HepG2 (cell line): ENCODE measurements around the gene MEI1. TPM values are rescaled to one million over a fixed set of nuclear protein-coding genes. Genes with fewer than 3 reads are reported as not detected.

Experiments
- HDAC6 ChIP-seq: fragments of 200-600 bp; sonication (generic); IDR thresholded peaks from 2 replicates; pipeline ENCODE4 v1.7.0; 2017; ENCODE audit warnings: mild to moderate bottlenecking, antibody characterized with exemption, low read length, low read depth
- HNRNPUL1 ChIP-seq: fragments of 200-400 bp; formaldehyde crosslinking; IDR thresholded peaks from 2 replicates; pipeline ENCODE4 v1.6.1; 2017; ENCODE audit warnings: low read depth, mild to moderate bottlenecking, low read length, moderate library complexity
- MED13 ChIP-seq: sonication (generic); formaldehyde crosslinking; IDR thresholded peaks from 2 replicates; pipeline ENCODE4 v1.5.0; 2020; ENCODE audit warnings: missing genetic modification reagents
- MXD3 ChIP-seq: IDR thresholded peaks from 2 replicates; pipeline ENCODE4 v1.6.1; 2016; ENCODE audit warnings: mild to moderate bottlenecking, missing biosample characterization, missing genetic modification reagents
- NFRKB ChIP-seq: fragments of 450-650 bp; IDR thresholded peaks from 2 replicates; pipeline ENCODE4 v1.6.1; 2017
- NR1H2 ChIP-seq: sonication (generic); formaldehyde crosslinking; IDR thresholded peaks from 2 replicates; pipeline ENCODE4 v1.8.1; 2022; ENCODE audit warnings: low read depth, missing genetic modification reagents, borderline replicate concordance
- NR2F6 ChIP-seq, 2 experiments: IDR thresholded peaks; 2 replicates each; pipeline ENCODE4 v1.6.1; 2016; ENCODE audit warnings: antibody characterized with exemption in 1 of 2, mild to moderate bottlenecking in 1 of 2
- PCBP1 ChIP-seq: fragments of 200-400 bp; formaldehyde crosslinking; IDR thresholded peaks from 2 replicates; pipeline ENCODE4 v1.6.1; 2017; ENCODE audit warnings: mild to moderate bottlenecking, low read depth, low read length, borderline replicate concordance
- PHF8 ChIP-seq: sonication (generic); formaldehyde crosslinking; IDR thresholded peaks from 2 replicates; pipeline ENCODE4 v1.5.0; 2020; ENCODE audit warnings: missing genetic modification reagents
- SMAD3 ChIP-seq: sonication (generic); formaldehyde crosslinking; IDR thresholded peaks from 2 replicates; pipeline ENCODE4 v1.4.0; 2020; ENCODE audit warnings: missing genetic modification reagents
- SSRP1 ChIP-seq: IDR thresholded peaks from 2 replicates; pipeline ENCODE4 v1.6.1; 2016; ENCODE audit warnings: control low read depth
- STAT6 ChIP-seq: sonication (generic); formaldehyde crosslinking; IDR thresholded peaks from 2 replicates; pipeline ENCODE4 v1.4.0; 2020; ENCODE audit warnings: missing genetic modification reagents, mild to moderate bottlenecking, borderline replicate concordance
- ZBTB46 ChIP-seq: sonication (generic); formaldehyde crosslinking; IDR thresholded peaks from 2 replicates; pipeline ENCODE4 v1.4.0; 2020; ENCODE audit warnings: mild to moderate bottlenecking, missing genetic modification reagents, borderline replicate concordance
- ZNF12 ChIP-seq: sonication (generic); formaldehyde crosslinking; IDR thresholded peaks from 2 replicates; pipeline ENCODE4 v1.5.0; 2020; ENCODE audit warnings: missing genetic modification reagents
- ZNF136 ChIP-seq: sonication (generic); formaldehyde crosslinking; IDR thresholded peaks from 2 replicates; pipeline ENCODE4 v1.8.1; 2022; ENCODE audit warnings: low read depth, mild to moderate bottlenecking, moderate library complexity, missing genetic modification reagents
- ZNF317 ChIP-seq: sonication (generic); formaldehyde crosslinking; IDR thresholded peaks from 2 replicates; pipeline ENCODE4 v1.5.0; 2020; ENCODE audit warnings: mild to moderate bottlenecking, missing genetic modification reagents
- ZNF430 ChIP-seq: sonication (generic); formaldehyde crosslinking; IDR thresholded peaks from 2 replicates; pipeline ENCODE4 v1.9.0; 2021; ENCODE audit warnings: mild to moderate bottlenecking, missing genetic modification reagents
- ZNF432 ChIP-seq: sonication (generic); formaldehyde crosslinking; IDR thresholded peaks from 2 replicates; pipeline ENCODE4 v1.5.0; 2020; ENCODE audit warnings: missing genetic modification reagents, mild to moderate bottlenecking, borderline replicate concordance
- ZNF552 ChIP-seq: sonication (generic); formaldehyde crosslinking; IDR thresholded peaks from 2 replicates; pipeline ENCODE4 v1.9.0; 2022; ENCODE audit warnings: missing genetic modification reagents, mild to moderate bottlenecking, borderline replicate concordance
- ZNF644 ChIP-seq: IDR thresholded peaks from 2 replicates; pipeline ENCODE4 v1.6.1; 2016; ENCODE audit warnings: low read depth
- ZNF710 ChIP-seq: sonication (generic); formaldehyde crosslinking; IDR thresholded peaks from 2 replicates; pipeline ENCODE4 v1.5.0; 2020; ENCODE audit warnings: mild to moderate bottlenecking, missing genetic modification reagents, borderline replicate concordance
- ZSCAN12 ChIP-seq: sonication (generic); formaldehyde crosslinking; IDR thresholded peaks from 2 replicates; pipeline ENCODE4 v1.9.0; 2021; ENCODE audit warnings: mild to moderate bottlenecking, missing genetic modification reagents
- polyA plus RNA-seq, 8 experiments: library from polyadenylated mRNA; depleted of rRNA in 3 of 8; stranded (reverse) in 7 of 8; unstranded in 1 of 8; fragments of >200 nt; fragmentation: Illumina TruSeq in 4 of 8; extraction: Trizol in 4 of 8; gene quantifications; 2 replicates each; pipeline versions ENCODE4 v1.2.1 to v1.2.3, GENCODE V29; 2011 to 2016; ENCODE audit warnings: low read depth in 4 of 8, missing spikeins in 1 of 8, mixed read lengths in 1 of 8; ENCODE audit not compliant: insufficient read depth in 1 of 8
- total RNA-seq, 5 experiments: library from RNA; depleted of rRNA; stranded (reverse); fragments of >200 nt; fragmentation: Illumina TruSeq; extraction: Trizol; gene quantifications; 2 replicates each; pipeline ENCODE4 v1.2.3, GENCODE V29; 2016; ENCODE audit warnings: low read depth in 1 of 5

Gene MEI1
- total and polyA plus RNA-seq, 2 of the 13 experiments (the other 11 are each of a cell fraction or from before 2014, with no cell fraction given), result 0.75 to 1.9 TPM

- TF ChIP-seq ZNF12 (CRISPR knock-in tag) (peak; percentile 43; the same call in 1 of the 2 replicates), NFRKB (no peak), ZNF430 (peak; percentile 62; the same call in 1 of the 2 replicates), ZNF552 (CRISPR knock-in tag) (0 out of 2 replicates have a peak, but pooled peaks have one; percentile 72), ZNF317 (CRISPR knock-in tag) (peak; percentile 87), SSRP1 (CRISPR knock-in tag) (no peak), ZNF710 (CRISPR knock-in tag) (peak; percentile 82; the same call in 1 of the 2 replicates), SMAD3 (CRISPR knock-in tag) (no peak), ZSCAN12 (CRISPR knock-in tag) (no peak), ZBTB46 (CRISPR knock-in tag) (no peak), NR1H2 (CRISPR knock-in tag) (no peak; the same call in 1 of the 2 replicates), STAT6 (CRISPR knock-in tag) (no peak), NR2F6 (IDR thresholded peaks at IDR 0.05) (no peak; the same call in 1 of the 2 replicates), NR2F6 (CRISPR knock-in tag; IDR thresholded peaks at IDR 0.05) (peak; percentile 63), ZNF432 (CRISPR knock-in tag) (no peak), HNRNPUL1 (0 out of 2 replicates have a peak, but pooled peaks have one; percentile 19), ZNF644 (CRISPR knock-in tag) (no peak), HDAC6 (no peak), MXD3 (CRISPR knock-in tag) (no peak; the same call in 1 of the 2 replicates), PHF8 (CRISPR knock-in tag) (peak; percentile 63), MED13 (CRISPR knock-in tag) (peak; percentile 77), PCBP1 (peak; percentile 71; the same call in 1 of the 2 replicates), ZNF136 (CRISPR knock-in tag) (no peak; the same call in 1 of the 2 replicates)
Measured at GRCh38 chr22:41832553-41833368, 133.5 kb downstream of the MEI1 start, which contains the start of gene SREBF2 (continued).
